Spleen (tissue), 11 donors: ENCODE results near the gene CIDEA. TPM values are rescaled to one million over a fixed set of nuclear protein-coding genes. Genes with fewer than 3 reads are reported as not detected.

Experiments
- DNase-seq: peaks from one replicate; pipeline ENCODE4 v3.0.0-alpha.2; 2020
- H3K27ac ChIP-seq, 8 donors: fragments of 200-600 bp; sonication (generic) in 7 of 8; 1 replicate in 4 of 8; 2 replicates in 4 of 8; pipeline versions ENCODE4 v1.5.0 to v1.8.0; 2016 to 2021; ENCODE audit warnings: inconsistent platforms in 4 of 8, mild to moderate bottlenecking in 4 of 8, moderate library complexity in 1 of 8
- H3K27me3 ChIP-seq, 7 donors: fragments of 200-600 bp; sonication (generic) in 6 of 7; replicated peaks in 1 of 7; 1 replicate in 4 of 7; 2 replicates in 3 of 7; pipeline versions ENCODE4 v1.5.0 to v1.8.0; 2016 to 2021; ENCODE audit warnings: inconsistent platforms in 3 of 7, mild to moderate bottlenecking in 1 of 7
- H3K36me3 ChIP-seq, 6 donors: fragments of 200-600 bp; sonication (generic) in 5 of 6; 1 replicate in 4 of 6; 2 replicates in 2 of 6; pipeline versions ENCODE4 v1.5.0 to v1.8.0; 2016 to 2021; ENCODE audit warnings: inconsistent platforms in 2 of 6
- H3K4me1 ChIP-seq, 6 donors: fragments of 200-600 bp; sonication (generic) in 5 of 6; 1 replicate in 3 of 6; 2 replicates in 3 of 6; pipeline versions ENCODE4 v1.5.0 to v1.8.0; 2016 to 2021; ENCODE audit warnings: inconsistent platforms in 3 of 6
- H3K4me3 ChIP-seq, 8 donors: fragments of 200-600 bp; sonication (generic) in 7 of 8; 1 replicate in 4 of 8; 2 replicates in 4 of 8; pipeline versions ENCODE4 v1.5.0 to v1.8.0; 2016 to 2021; ENCODE audit warnings: inconsistent platforms in 4 of 8, mild to moderate bottlenecking in 4 of 8, moderate library complexity in 2 of 8
- H3K9me3 ChIP-seq, 8 donors: fragments of 200-600 bp; sonication (generic) in 7 of 8; 1 replicate in 4 of 8; 2 replicates in 4 of 8; pipeline versions ENCODE4 v1.5.0 to v1.8.0; 2016 to 2021; ENCODE audit warnings: inconsistent platforms in 4 of 8
- CTCF ChIP-seq, 11 experiments: fragments of 200-600 bp in 7 of 11; fragments of 450-650 bp in 4 of 11; sonication (generic) in 4 of 11; IDR thresholded peaks in 8 of 11; conservative IDR thresholded peaks in 3 of 11; 1 replicate in 7 of 11; 2 replicates in 4 of 11; pipeline versions ENCODE4 v1.4.0 to v1.8.0; 2016 to 2021; ENCODE audit warnings: antibody characterized with exemption in 11 of 11, inconsistent platforms in 4 of 11, mild to moderate bottlenecking in 1 of 11
- POLR2A ChIP-seq, 3 donors: fragments of 450-650 bp; IDR thresholded peaks; one replicate each; pipeline ENCODE4 v1.5.1; 2017; ENCODE audit warnings: antibody characterized with exemption in 3 of 3, mild to moderate bottlenecking in 1 of 3
- POLR2AphosphoS5 ChIP-seq, 3 donors: sonication (generic); formaldehyde crosslinking; IDR thresholded peaks; one replicate each; pipeline ENCODE4 v1.5.1; 2017; ENCODE audit warnings: antibody characterized with exemption in 3 of 3
- WGBS, 5 donors: extraction: QIAGEN DNeasy Blood & Tissue Kit in 3 of 5; methylation state at CpG; one replicate each; pipeline versions ENCODE4 v1.1.5 to v1.1.7; 2013 to 2018; 5-methylcytosine and 5-hydroxymethylcytosine counted together
- intact Hi-C: fragments of 100-400 bp; cut with DNase I; formaldehyde crosslinking; loops from one replicate; pipeline ENCODE4 v1.15.0; 2023; ENCODE audit warnings: low total_unique reads
- polyA plus RNA-seq, 3 donors: library from polyadenylated mRNA; stranded (reverse); fragments of 200-250 nt; gene quantifications; one replicate each; pipeline ENCODE4 v1.2.1, GENCODE V29; 2013
- total RNA-seq, 7 donors: library from RNA; depleted of rRNA in 3 of 7; stranded (reverse); fragments of >200 nt in 3 of 7; fragmentation: NEBNext Ultra II Directional in 4 of 7; extraction: Animal tissue kit (Norgen Biotek cat#: 25700) in 4 of 7; gene quantifications; one replicate each; pipeline versions ENCODE4 v1.1.0 to v1.2.1, GENCODE V29; 2016 to 2021
- donor health status: healthy with polysubstance abuse.
- donor health status: DM: no; HTN: no; CAD: no; lungs with moderate emphysema.
- donor health status: DM: no; HTN: no; CAD: no.
- donor health status: Bipolar disorder and iron deficiency.
- donor health status: healthy.
- donor health status: DM: no; HTN: no; CAD: no.
- donor health status: DM: yes; HTN: yes; CAD: no.

CIDEA gene
- total and polyA plus RNA-seq, 10 donors, result not detected

GRCh38 chr18:12317664-12318333 lies 63.6 kb downstream of the CIDEA start:
- peaks cover 0 to 3% (median 0%) of the 10 kb centered on the region in 8 donors for H3K9me3 ChIP-seq
- H3K27ac ChIP-seq, result peak overlapping the region in 1 of 8 donors; percentile 65
- no peak overlapping the region for H3K4me3 ChIP-seq
- no peak for DNase-seq
- TF ChIP-seq CTCF (IDR thresholded peaks at IDR 0.05 in 8 of 11, conservative IDR thresholded peaks at IDR 0.05 in 3 of 11) (no peak), POLR2A (IDR thresholded peaks at IDR 0.05) (no peak), POLR2AphosphoS5 (IDR thresholded peaks at IDR 0.05) (no peak)
- peaks cover 6 to 49% (median 32%) of the 10 kb centered on the region in 6 donors for H3K4me1 ChIP-seq
- 39 to 63% (median 46%) methylated on average over 6 of the region's 6 CpGs for WGBS, 5 donors
- intact Hi-C loops, result no loop called here
- H3K27me3 ChIP-seq, result no peaks in the 10 kb centered on the region
- H3K36me3 ChIP-seq, result peaks cover 0 to 41% (median 3%) of the 10 kb centered on the region in 6 donors

- 36 to 44% (median 38%) methylated on average over 5 of the region's 5 CpGs for WGBS, 5 donors
- Histone ChIP-seq H3K27ac (peak overlapping the region in 1 of 8 donors; percentile 65), H3K4me3 (no peak overlapping the region), H3K36me3 (peaks cover 0 to 44% (median 6%) of the 10 kb centered on the region in 6 donors), H3K9me3 (no peaks in the 10 kb centered on the region), H3K27me3 (no peaks in the 10 kb centered on the region), H3K4me1 (peaks cover 6 to 49% (median 32%) of the 10 kb centered on the region in 6 donors)
- no peak for TF ChIP-seq POLR2A (IDR thresholded peaks at IDR 0.05)
- no peak for TF ChIP-seq CTCF (IDR thresholded peaks at IDR 0.05 in 8 of 11, conservative IDR thresholded peaks at IDR 0.05 in 3 of 11)
- TF ChIP-seq POLR2AphosphoS5 (IDR thresholded peaks at IDR 0.05), result no peak
- peak; percentile 72 for DNase-seq
- intact Hi-C loops, result no loop called here
Observed at GRCh38 chr18:12318334-12318697, 64.2 kb downstream of the CIDEA start.

GRCh38 chr18:12318857-12319256 lies 64.7 kb downstream of the CIDEA start:
- Histone ChIP-seq H3K36me3 (peaks cover 0 to 44% (median 6%) of the 10 kb centered on the region in 6 donors), H3K27ac (no peak overlapping the region), H3K27me3 (no peaks in the 10 kb centered on the region), H3K4me1 (peaks cover 6 to 49% (median 32%) of the 10 kb centered on the region in 6 donors), H3K9me3 (no peaks in the 10 kb centered on the region), H3K4me3 (no peak overlapping the region)
- intact Hi-C loops, result no loop called here
- no peak for DNase-seq
- WGBS, 5 donors, result 69 to 89% (median 79%) methylated on average over 1 to 5 of the region's 5 CpGs
- TF ChIP-seq POLR2AphosphoS5 (IDR thresholded peaks at IDR 0.05) (no peak), CTCF (IDR thresholded peaks at IDR 0.05 in 8 of 11, conservative IDR thresholded peaks at IDR 0.05 in 3 of 11) (no peak), POLR2A (IDR thresholded peaks at IDR 0.05) (no peak)

- 51 to 67% (median 59%) methylated on average over 4 of the region's 4 CpGs for WGBS, 5 donors
- intact Hi-C loops, result no loop called here
Observed at GRCh38 chr18:12321333-12321732, 67.2 kb downstream of the CIDEA start.

More at GRCh38 chr18:12321333-12321732, 67.2 kb downstream of the CIDEA start:
- H3K4me1 ChIP-seq, result peaks cover 0 to 26% (median 15%) of the 10 kb centered on the region in 6 donors
- no peak overlapping the region for H3K4me3 ChIP-seq
- H3K36me3 ChIP-seq, result peaks cover 0 to 67% (median 23%) of the 10 kb centered on the region in 6 donors
- H3K27me3 ChIP-seq, result no peaks in the 10 kb centered on the region
- DNase-seq, result no peak
- no peaks in the 10 kb centered on the region for H3K9me3 ChIP-seq
- no peak for TF ChIP-seq POLR2A (IDR thresholded peaks at IDR 0.05)
- TF ChIP-seq POLR2AphosphoS5 (IDR thresholded peaks at IDR 0.05), result no peak
- no peak for TF ChIP-seq CTCF (IDR thresholded peaks at IDR 0.05 in 8 of 11, conservative IDR thresholded peaks at IDR 0.05 in 3 of 11)
- H3K27ac ChIP-seq, result no peak overlapping the region
